ENCODE measurements around the gene UTY.

GRCh38 chrY:13300795-13301194, 179.0 kb downstream of the UTY start:
- no peak for TF ChIP-seq CTCF (IDR thresholded peaks at IDR 0.05)
- no peak for TF ChIP-seq EP300 (IDR thresholded peaks at IDR 0.05)
- TF ChIP-seq POLR2A (IDR thresholded peaks at IDR 0.05) = no peak
